HepG2 (cell line): ENCODE data around the gene CAD. TPM values are rescaled to one million over a fixed set of nuclear protein-coding genes. Genes with fewer than 3 reads are reported as not detected.

Experiments
- AKAP8 ChIP-seq: sonication (generic); formaldehyde crosslinking; IDR thresholded peaks from 2 replicates; pipeline ENCODE4 v1.5.1; 2020; ENCODE audit warnings: mild to moderate bottlenecking, missing genetic modification reagents
- ARNT ChIP-seq: fragments of 450-650 bp; IDR thresholded peaks from 2 replicates; pipeline ENCODE4 v1.6.1; 2017
- CREM ChIP-seq, 2 experiments: sonication (generic) in 1 of 2; formaldehyde crosslinking in 1 of 2; IDR thresholded peaks; 2 replicates each; pipeline versions ENCODE4 v1.4.0 to v1.6.1; 2016 to 2020; ENCODE audit warnings: antibody characterized with exemption in 1 of 2, mild to moderate bottlenecking in 1 of 2, missing genetic modification reagents in 1 of 2
- CTCF ChIP-seq: sonication (generic); formaldehyde crosslinking; IDR thresholded peaks from 2 replicates; pipeline ENCODE4 v1.5.0; 2020; ENCODE audit warnings: mild to moderate bottlenecking, missing genetic modification reagents, moderate library complexity
- HDAC2 ChIP-seq: sonication (generic); formaldehyde crosslinking; IDR thresholded peaks from 2 replicates; pipeline ENCODE4 v1.4.0; 2020; ENCODE audit warnings: missing genetic modification reagents
- KLF12 ChIP-seq: sonication (generic); formaldehyde crosslinking; IDR thresholded peaks from 2 replicates; pipeline ENCODE4 v1.4.0; 2020; ENCODE audit warnings: missing genetic modification reagents, borderline replicate concordance
- KMT2A ChIP-seq: sonication (generic); formaldehyde crosslinking; IDR thresholded peaks from 2 replicates; pipeline ENCODE4 v1.4.0; 2020; ENCODE audit warnings: missing genetic modification reagents
- MBNL3 ChIP-seq: fragments of 250-450 bp; sonication (Bioruptor Pico); conservative IDR thresholded peaks from 2 replicates; pipeline ENCODE4 v1.8.0; 2022; ENCODE audit warnings: mild to moderate bottlenecking, inconsistent platforms
- MIER3 ChIP-seq: IDR thresholded peaks from 2 replicates; pipeline ENCODE4 v1.6.1; 2016; ENCODE audit warnings: missing compliant biosample characterization, borderline replicate concordance
- MYNN ChIP-seq: sonication (generic); formaldehyde crosslinking; IDR thresholded peaks from 2 replicates; pipeline ENCODE4 v1.4.0; 2020; ENCODE audit warnings: mild to moderate bottlenecking, low read depth, missing genetic modification reagents
- PBX2 ChIP-seq: IDR thresholded peaks from 2 replicates; pipeline ENCODE4 v1.6.1; 2016; ENCODE audit warnings: control low read depth
- PHF5A ChIP-seq: IDR thresholded peaks from one replicate; pipeline ENCODE4 v1.6.1; 2018; ENCODE audit warnings: low read depth, missing genetic modification reagents; ENCODE audit not compliant: unreplicated experiment
- PRPF4 ChIP-seq: fragments of 200-400 bp; formaldehyde crosslinking; IDR thresholded peaks from 2 replicates; pipeline ENCODE4 v1.6.1; 2016; ENCODE audit warnings: low read length, low read depth; ENCODE audit not compliant: poor library complexity, severe bottlenecking
- SMYD3 ChIP-seq: sonication (generic); formaldehyde crosslinking; IDR thresholded peaks from 2 replicates; pipeline ENCODE4 v1.8.1; 2023; ENCODE audit warnings: mild to moderate bottlenecking, missing genetic modification reagents
- SSRP1 ChIP-seq: IDR thresholded peaks from 2 replicates; pipeline ENCODE4 v1.6.1; 2016; ENCODE audit warnings: control low read depth
- TBX2 ChIP-seq: sonication (generic); formaldehyde crosslinking; IDR thresholded peaks from 2 replicates; pipeline ENCODE4 v1.5.0; 2020; ENCODE audit warnings: missing genetic modification reagents, mild to moderate bottlenecking, borderline replicate concordance
- TEAD2 ChIP-seq: sonication (generic); formaldehyde crosslinking; IDR thresholded peaks from 2 replicates; pipeline ENCODE4 v1.9.0; 2021; ENCODE audit warnings: missing genetic modification reagents
- THAP11 ChIP-seq: IDR thresholded peaks from 2 replicates; pipeline ENCODE4 v1.6.1; 2016; ENCODE audit warnings: missing biosample characterization, missing genetic modification reagents
- U2AF2 ChIP-seq: fragments of 200-400 bp; formaldehyde crosslinking; IDR thresholded peaks from 2 replicates; pipeline ENCODE4 v1.6.1; 2017; ENCODE audit warnings: low read depth, mild to moderate bottlenecking, low read length
- ZNF431 ChIP-seq: sonication (generic); formaldehyde crosslinking; IDR thresholded peaks from 2 replicates; pipeline ENCODE4 v1.9.0; 2022; ENCODE audit warnings: missing genetic modification reagents, low read depth, mild to moderate bottlenecking, borderline replicate concordance
- ZNF609 ChIP-seq: sonication (generic); formaldehyde crosslinking; IDR thresholded peaks from 2 replicates; pipeline ENCODE4 v1.4.0; 2020; ENCODE audit warnings: mild to moderate bottlenecking, missing genetic modification reagents, borderline replicate concordance
- ZNF652 ChIP-seq: IDR thresholded peaks from 2 replicates; pipeline ENCODE4 v1.6.1; 2016; ENCODE audit warnings: low read depth, borderline replicate concordance
- ZSCAN21 ChIP-seq: sonication (generic); formaldehyde crosslinking; IDR thresholded peaks from 2 replicates; pipeline ENCODE4 v1.8.0; 2022; ENCODE audit warnings: mild to moderate bottlenecking, missing genetic modification reagents, moderate library complexity, borderline replicate concordance
- polyA plus RNA-seq, 8 experiments: library from polyadenylated mRNA; depleted of rRNA in 3 of 8; stranded (reverse) in 7 of 8; unstranded in 1 of 8; fragments of >200 nt; fragmentation: Illumina TruSeq in 4 of 8; extraction: Trizol in 4 of 8; gene quantifications; 2 replicates each; pipeline versions ENCODE4 v1.2.1 to v1.2.3, GENCODE V29; 2011 to 2016; ENCODE audit warnings: low read depth in 4 of 8, missing spikeins in 1 of 8, mixed read lengths in 1 of 8; ENCODE audit not compliant: insufficient read depth in 1 of 8
- total RNA-seq, 5 experiments: library from RNA; depleted of rRNA; stranded (reverse); fragments of >200 nt; fragmentation: Illumina TruSeq; extraction: Trizol; gene quantifications; 2 replicates each; pipeline ENCODE4 v1.2.3, GENCODE V29; 2016; ENCODE audit warnings: low read depth in 1 of 5

CAD gene
- total and polyA plus RNA-seq, 2 of the 13 experiments (the other 11 are each of a cell fraction or from before 2014, with no cell fraction given): 21.7 to 37.0 TPM

GRCh38 chr2:27209621-27210401 lies 7.4 kb upstream of the CAD start (continued):
- no peak for TF ChIP-seq CTCF
- TF ChIP-seq MYNN (CRISPR knock-in tag): no peak
- 0 out of 2 replicates have a peak, but pooled peaks have one; percentile 27 for TF ChIP-seq ZNF652 (CRISPR knock-in tag)
- no peak for TF ChIP-seq PRPF4
- TF ChIP-seq ARNT: no peak
- peak; percentile 44; the same call in 1 of the 2 replicates for TF ChIP-seq CREM (IDR thresholded peaks at IDR 0.05)
- TF ChIP-seq CREM (CRISPR knock-in tag; IDR thresholded peaks at IDR 0.05): no peak
- TF ChIP-seq SSRP1: no peak
- TF ChIP-seq ZNF431 (CRISPR knock-in tag): no peak
- 0 out of 2 replicates have a peak, but pooled peaks have one; percentile 20 for TF ChIP-seq KMT2A
- no peak for TF ChIP-seq TEAD2 (CRISPR knock-in tag)
- 0 out of 2 replicates have a peak, but pooled peaks have one; percentile 16 for TF ChIP-seq HDAC2 (CRISPR knock-in tag)
- TF ChIP-seq SMYD3 (CRISPR knock-in tag): no peak
- no peak for TF ChIP-seq AKAP8 (CRISPR knock-in tag)
- TF ChIP-seq PHF5A: no peak
- TF ChIP-seq U2AF2: no peak
- no peak for TF ChIP-seq ZNF609 (CRISPR knock-in tag)
- TF ChIP-seq PBX2 (CRISPR knock-in tag): no peak
- TF ChIP-seq TBX2 (CRISPR knock-in tag): no peak; the same call in 1 of the 2 replicates
- TF ChIP-seq THAP11 (CRISPR knock-in tag): peak; percentile 50; the same call in 1 of the 2 replicates
- TF ChIP-seq ZSCAN21 (CRISPR knock-in tag): no peak
- TF ChIP-seq MBNL3 (CRISPR knock-in tag): no peak
- TF ChIP-seq MIER3: 0 out of 2 replicates have a peak, but pooled peaks have one; percentile 59
- no peak for TF ChIP-seq KLF12 (CRISPR knock-in tag)
